ENCODE measurements around the gene NFIX.
A peak's percentile ranks its signal among the peaks of the same experiment; 100 is the strongest.

Gene NFIX

DNA sequence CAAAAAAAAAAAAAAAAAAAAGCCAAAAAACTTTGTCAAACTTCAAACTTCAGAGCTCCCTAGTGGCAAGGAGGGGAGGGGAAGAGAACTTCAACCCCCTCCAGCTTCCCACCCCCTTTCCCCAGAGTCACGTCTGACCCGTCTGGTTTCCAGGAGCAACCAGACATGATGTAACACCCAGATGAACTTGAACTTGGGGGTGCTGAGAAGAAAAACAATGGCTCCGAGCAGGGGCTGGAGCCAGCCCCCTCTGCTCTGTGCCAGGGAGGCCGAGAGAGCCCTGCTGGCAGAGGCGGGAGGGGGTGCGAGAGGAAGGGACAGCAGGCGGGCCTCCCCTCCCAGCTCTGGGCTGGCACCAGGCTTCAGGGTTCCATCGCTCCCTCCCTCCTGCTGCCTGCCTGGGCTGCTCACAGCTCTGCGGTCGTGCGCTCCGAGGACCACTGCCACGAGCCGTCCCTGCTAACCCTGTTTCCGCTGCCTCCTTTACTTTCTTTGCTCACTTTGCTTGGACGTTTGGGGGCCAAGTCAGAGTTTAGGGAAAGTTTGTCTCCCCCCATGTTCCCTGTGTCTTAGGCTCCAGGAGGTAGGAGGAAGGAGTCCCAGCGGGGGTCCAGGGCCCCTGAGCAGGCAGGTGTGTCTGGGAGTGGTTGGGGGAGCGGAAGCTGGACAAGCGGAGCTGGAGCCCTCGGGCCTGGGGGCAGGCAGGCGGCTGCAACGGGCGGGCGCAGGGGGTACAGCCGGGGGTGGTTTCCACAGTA, 96.3 kb downstream of the NFIX start:
- Mint-ChIP-seq H3K27ac (ENCODE audit: low read depth) (no peak overlapping the region), H3K4me1 (peaks cover 7% of the 10 kb centered on the region), H3K27me3 (peaks cover 11% of the 10 kb centered on the region), H3K36me3 (ENCODE audit: insufficient read depth) (no peaks in the 10 kb centered on the region), H3K4me3 (no peak overlapping the region), H3K9me3 (no peaks in the 10 kb centered on the region)
- DNase-seq (ENCODE audit: low spot score in 2 of 2) (no peak), ATAC-seq (replicated peaks; ENCODE audit: extremely low read depth, poor library complexity, severe bottlenecking) (no peak)

GRCh38 chr19:13092158-13092543, 96.9 kb downstream of the NFIX start:
- Mint-ChIP-seq H3K27ac (ENCODE audit: low read depth) (no peak overlapping the region), H3K36me3 (ENCODE audit: insufficient read depth) (peaks cover 2% of the 10 kb centered on the region), H3K9me3 (no peaks in the 10 kb centered on the region), H3K27me3 (peaks cover 11% of the 10 kb centered on the region), H3K4me3 (no peak overlapping the region), H3K4me1 (peaks cover 7% of the 10 kb centered on the region)
- ATAC-seq (replicated peaks; ENCODE audit: extremely low read depth, poor library complexity, severe bottlenecking) (no peak), DNase-seq (ENCODE audit: low spot score in 2 of 2) (no peak)

- Mint-ChIP-seq H3K4me1 (peaks cover 7% of the 10 kb centered on the region), H3K4me3 (no peak overlapping the region), H3K36me3 (ENCODE audit: insufficient read depth) (peaks cover 4% of the 10 kb centered on the region), H3K27me3 (peaks cover 11% of the 10 kb centered on the region), H3K27ac (ENCODE audit: low read depth) (no peak overlapping the region), H3K9me3 (no peaks in the 10 kb centered on the region)
- no peak for DNase-seq (ENCODE audit: low spot score in 2 of 2)
- no peak for ATAC-seq (replicated peaks; ENCODE audit: extremely low read depth, poor library complexity, severe bottlenecking)
These were observed 97.4 kb downstream of the NFIX start for GRCh38 chr19:13092606-13093235.

- H3K9me3 Mint-ChIP-seq, result no peaks in the 10 kb centered on the region
- H3K27me3 Mint-ChIP-seq, result peaks cover 18% of the 10 kb centered on the region
- ATAC-seq (replicated peaks; ENCODE audit: extremely low read depth, poor library complexity, severe bottlenecking), result peak; percentile 77
- no peak overlapping the region for H3K4me3 Mint-ChIP-seq
- peaks cover 15% of the 10 kb centered on the region for H3K4me1 Mint-ChIP-seq
- peak; percentile 70 to 74 for DNase-seq (ENCODE audit: low spot score in 2 of 2)
- H3K36me3 Mint-ChIP-seq (ENCODE audit: insufficient read depth), result peaks cover 6% of the 10 kb centered on the region
- no peak overlapping the region for H3K27ac Mint-ChIP-seq (ENCODE audit: low read depth)
These were observed 98.3 kb downstream of the NFIX start for GRCh38 chr19:13093407-13094105.

GRCh38 chr19:13094106-13094504, 98.8 kb downstream of the NFIX start:
- peaks cover 8% of the 10 kb centered on the region for H3K36me3 Mint-ChIP-seq (ENCODE audit: insufficient read depth)
- H3K27ac Mint-ChIP-seq (ENCODE audit: low read depth), result no peak overlapping the region
- peaks cover 23% of the 10 kb centered on the region for H3K27me3 Mint-ChIP-seq
- no peaks in the 10 kb centered on the region for H3K9me3 Mint-ChIP-seq
- ATAC-seq (replicated peaks; ENCODE audit: extremely low read depth, poor library complexity, severe bottlenecking) (no peak), DNase-seq (ENCODE audit: low spot score in 2 of 2) (no peak)
- peaks cover 21% of the 10 kb centered on the region for H3K4me1 Mint-ChIP-seq
- no peak overlapping the region for H3K4me3 Mint-ChIP-seq

- H3K27ac Mint-ChIP-seq (ENCODE audit: low read depth), result no peak overlapping the region
- no peak for DNase-seq (ENCODE audit: low spot score in 2 of 2)
- peaks cover 12% of the 10 kb centered on the region for H3K36me3 Mint-ChIP-seq (ENCODE audit: insufficient read depth)
- H3K27me3 Mint-ChIP-seq, result peaks cover 24% of the 10 kb centered on the region
- ATAC-seq (replicated peaks; ENCODE audit: extremely low read depth, poor library complexity, severe bottlenecking), result no peak
- H3K4me3 Mint-ChIP-seq, result no peak overlapping the region
- peaks cover 26% of the 10 kb centered on the region for H3K4me1 Mint-ChIP-seq
- no peaks in the 10 kb centered on the region for H3K9me3 Mint-ChIP-seq
These were observed 99.6 kb downstream of the NFIX start for GRCh38 chr19:13094771-13095392.

- Mint-ChIP-seq H3K27ac (ENCODE audit: low read depth) (no peak overlapping the region), H3K4me1 (peaks cover 31% of the 10 kb centered on the region), H3K9me3 (no peaks in the 10 kb centered on the region), H3K27me3 (peaks cover 24% of the 10 kb centered on the region), H3K4me3 (no peak overlapping the region), H3K36me3 (ENCODE audit: insufficient read depth) (peaks cover 16% of the 10 kb centered on the region)
- no peak for ATAC-seq (replicated peaks; ENCODE audit: extremely low read depth, poor library complexity, severe bottlenecking)
- DNase-seq (ENCODE audit: low spot score in 2 of 2), result no peak
These were observed 100.1 kb downstream of the NFIX start for GRCh38 chr19:13095393-13095784.

- no peak for DNase-seq (ENCODE audit: low spot score in 2 of 2)
- Mint-ChIP-seq H3K4me3 (peak overlapping the region; percentile 50), H3K36me3 (ENCODE audit: insufficient read depth) (peaks cover 16% of the 10 kb centered on the region), H3K4me1 (peaks cover 34% of the 10 kb centered on the region), H3K9me3 (no peaks in the 10 kb centered on the region), H3K27me3 (peaks cover 24% of the 10 kb centered on the region), H3K27ac (ENCODE audit: low read depth) (peak overlapping the region; percentile 65)
- ATAC-seq (replicated peaks; ENCODE audit: extremely low read depth, poor library complexity, severe bottlenecking), result no peak
These were observed 101.0 kb downstream of the NFIX start for GRCh38 chr19:13095934-13096927.

DNA sequence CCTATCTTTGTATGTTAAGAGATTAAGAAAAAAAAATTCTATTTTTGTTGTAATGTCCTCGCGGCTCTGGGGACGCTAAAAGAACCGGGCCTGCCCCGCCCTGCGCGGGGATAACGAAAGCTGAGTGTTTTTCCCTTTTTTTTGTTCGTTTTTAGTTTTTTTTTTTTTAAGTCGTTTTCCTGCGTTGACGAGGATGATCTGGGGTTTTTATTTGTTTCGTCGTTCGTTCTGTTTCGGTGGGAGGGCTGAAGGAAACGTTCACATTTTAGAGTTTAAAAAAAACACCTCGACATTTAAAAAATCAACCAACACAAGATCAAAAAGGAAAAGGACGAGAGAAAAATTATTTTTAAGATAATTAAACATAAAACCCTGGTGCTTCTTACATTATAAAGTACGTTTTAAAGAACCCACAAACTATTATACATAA, 101.8 kb downstream of the NFIX start:
- peak overlapping the region; percentile 65 for H3K27ac Mint-ChIP-seq (ENCODE audit: low read depth)
- H3K36me3 Mint-ChIP-seq (ENCODE audit: insufficient read depth), result peaks cover 16% of the 10 kb centered on the region
- no peaks in the 10 kb centered on the region for H3K9me3 Mint-ChIP-seq
- DNase-seq (ENCODE audit: low spot score in 2 of 2), result no peak
- ATAC-seq (replicated peaks; ENCODE audit: extremely low read depth, poor library complexity, severe bottlenecking), result no peak
- peaks cover 24% of the 10 kb centered on the region for H3K27me3 Mint-ChIP-seq
- H3K4me1 Mint-ChIP-seq, result peaks cover 41% of the 10 kb centered on the region
- H3K4me3 Mint-ChIP-seq, result peak overlapping the region; percentile 20

DNA sequence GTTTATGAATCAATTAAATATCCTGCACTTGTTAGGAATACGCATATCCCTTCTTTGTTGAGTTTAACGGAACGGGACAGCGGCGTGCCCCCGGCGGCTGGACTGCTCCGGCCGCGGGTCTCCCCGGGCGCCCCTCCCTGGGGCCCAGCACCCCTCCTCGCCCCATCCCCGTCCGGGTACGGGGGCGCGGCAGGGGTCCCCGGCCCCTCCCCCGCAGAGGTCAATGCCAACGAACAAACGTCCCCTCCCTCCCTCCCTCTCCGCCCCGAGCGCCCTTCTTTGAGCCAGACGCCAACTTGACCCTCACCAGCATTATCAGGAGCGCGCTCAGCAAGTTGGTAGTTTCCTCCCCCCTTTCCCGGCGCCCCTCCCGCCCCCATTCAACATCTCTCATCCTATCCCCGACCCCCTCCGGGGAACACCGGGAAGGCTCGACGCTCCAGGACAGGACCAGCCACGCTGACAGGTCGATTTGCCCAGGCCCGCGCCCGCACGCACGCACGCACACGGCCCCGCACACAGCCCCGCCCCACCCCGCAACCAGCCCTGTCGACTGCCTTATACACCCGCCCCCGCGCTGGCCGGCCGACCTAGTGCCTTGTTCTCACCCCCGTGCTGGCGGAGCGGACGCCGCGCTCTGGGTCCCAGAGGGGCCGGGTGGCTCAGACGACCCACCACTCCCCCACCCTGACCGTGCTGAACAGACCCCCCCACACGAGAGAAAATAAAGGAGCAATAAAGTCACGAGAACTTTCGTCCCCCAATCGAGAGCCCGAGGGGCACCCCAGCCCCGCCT, 102.4 kb downstream of the NFIX start:
- H3K27me3 Mint-ChIP-seq, result peaks cover 24% of the 10 kb centered on the region
- no peak for DNase-seq (ENCODE audit: low spot score in 2 of 2)
- H3K4me1 Mint-ChIP-seq, result peaks cover 41% of the 10 kb centered on the region
- peaks cover 16% of the 10 kb centered on the region for H3K36me3 Mint-ChIP-seq (ENCODE audit: insufficient read depth)
- ATAC-seq (replicated peaks; ENCODE audit: extremely low read depth, poor library complexity, severe bottlenecking), result no peak
- peak overlapping the region; percentile 77 for H3K4me3 Mint-ChIP-seq
- no peaks in the 10 kb centered on the region for H3K9me3 Mint-ChIP-seq
- no peak overlapping the region for H3K27ac Mint-ChIP-seq (ENCODE audit: low read depth)
